Measurements from ENCODE around the gene CNMD.

CNMD gene

DNA sequence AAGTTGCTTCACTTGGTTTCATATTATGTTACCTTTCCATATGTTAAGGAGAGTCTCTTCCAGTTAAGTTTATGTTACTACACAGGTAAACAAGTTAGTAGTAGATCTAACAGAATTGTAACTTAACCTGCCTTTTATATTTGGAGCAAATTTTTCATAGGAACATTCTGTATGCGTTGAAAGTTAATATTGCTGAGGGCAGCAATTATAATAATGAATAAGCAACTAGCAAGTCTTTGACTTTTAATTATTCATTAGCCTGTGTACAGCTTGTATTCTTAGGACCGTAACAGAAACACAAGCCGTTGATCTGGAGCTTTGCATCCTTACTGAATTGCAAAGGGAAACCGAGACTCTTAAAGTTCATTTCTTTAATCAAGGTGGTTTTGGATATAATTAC, 75.3 kb downstream of the CNMD start:
- ChIA-PET CTCF (interaction anchor here (1.3 to 5.0 kb wide), 4 partner anchors 10 to 304 kb away, joined by 3 to 44 read pairs (median 10); partner anchors contain the start of gene SUGT1), POLR2A (no interaction called here)
- no peak overlapping the region for H3K4me3 ChIP-seq (ENCODE audit: low read depth, low read length)
- no peak for DNase-seq (ENCODE audit: low read depth, low spot score)
- TF ChIP-seq, protein P1, sequence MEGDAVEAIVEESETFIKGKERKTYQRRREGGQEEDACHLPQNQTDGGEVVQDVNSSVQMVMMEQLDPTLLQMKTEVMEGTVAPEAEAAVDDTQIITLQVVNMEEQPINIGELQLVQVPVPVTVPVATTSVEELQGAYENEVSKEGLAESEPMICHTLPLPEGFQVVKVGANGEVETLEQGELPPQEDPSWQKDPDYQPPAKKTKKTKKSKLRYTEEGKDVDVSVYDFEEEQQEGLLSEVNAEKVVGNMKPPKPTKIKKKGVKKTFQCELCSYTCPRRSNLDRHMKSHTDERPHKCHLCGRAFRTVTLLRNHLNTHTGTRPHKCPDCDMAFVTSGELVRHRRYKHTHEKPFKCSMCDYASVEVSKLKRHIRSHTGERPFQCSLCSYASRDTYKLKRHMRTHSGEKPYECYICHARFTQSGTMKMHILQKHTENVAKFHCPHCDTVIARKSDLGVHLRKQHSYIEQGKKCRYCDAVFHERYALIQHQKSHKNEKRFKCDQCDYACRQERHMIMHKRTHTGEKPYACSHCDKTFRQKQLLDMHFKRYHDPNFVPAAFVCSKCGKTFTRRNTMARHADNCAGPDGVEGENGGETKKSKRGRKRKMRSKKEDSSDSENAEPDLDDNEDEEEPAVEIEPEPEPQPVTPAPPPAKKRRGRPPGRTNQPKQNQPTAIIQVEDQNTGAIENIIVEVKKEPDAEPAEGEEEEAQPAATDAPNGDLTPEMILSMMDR (IDR thresholded peaks at IDR 0.05; ENCODE audit: insufficient read depth, low read length, missing control alignments): no peak

DNA sequence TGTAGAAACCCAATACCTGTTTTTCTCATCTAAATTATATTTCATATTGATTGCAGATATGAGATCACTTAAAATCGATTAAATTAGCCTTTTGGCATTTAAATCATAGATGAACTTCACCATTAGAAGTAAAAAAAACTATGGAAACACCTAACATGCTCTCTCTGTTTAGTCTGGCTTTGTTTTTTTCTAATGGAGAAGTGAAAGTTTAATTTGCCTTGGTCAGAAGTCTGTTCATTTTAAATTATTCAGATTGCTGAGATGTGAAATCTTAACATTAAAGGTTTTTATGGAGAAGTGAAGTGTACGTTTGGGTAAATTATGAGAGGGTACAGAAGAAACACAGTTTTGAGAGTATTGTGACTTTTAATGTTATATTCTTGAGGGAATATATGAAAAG, 80.3 kb downstream of the CNMD start:
- H3K4me3 ChIP-seq (ENCODE audit: low read depth, low read length): no peak overlapping the region
- no peak for DNase-seq (ENCODE audit: low read depth, low spot score)
- POLR2A ChIA-PET: no interaction called here
- TF ChIP-seq, protein P1 (IDR thresholded peaks at IDR 0.05; ENCODE audit: insufficient read depth, low read length, missing control alignments): no peak
- CTCF ChIA-PET: no interaction called here

Data from AG04449 (cell line).